Bronchus fibroblast of lung (primary cell): ENCODE measurements around the gene HAVCR1. TPM values are rescaled to one million over a fixed set of nuclear protein-coding genes. Genes with fewer than 3 reads are reported as not detected.

Source experiments
- total RNA-seq: library from RNA; depleted of rRNA; stranded (reverse); fragments of >200 nt; gene quantifications from 2 replicates; pipeline ENCODE4 v1.2.3, GENCODE V29; 2015

HAVCR1 gene
- not detected in 2 replicates for total RNA-seq

GRCh38 chr5:157059093-157059539 lies at the start of gene HAVCR1:
HAVCR1 (minus strand) TSS chr5:157059116; CDS start chr5:157057943, 1,173 bp downstream.

Other genes starting within 250 kb of the HAVCR1 start
- gene PPP1R2B, start 208.8 kb downstream of the HAVCR1 start, total RNA-seq: not detected in 2 replicates
- not detected in 2 replicates for gene TIMD4, start 95.9 kb downstream of the HAVCR1 start, total RNA-seq
- under 0.01 and 0.17 TPM in 2 replicates for gene HAVCR2, start 49.9 kb upstream of the HAVCR1 start, total RNA-seq
- gene MED7, start 83.7 kb upstream of the HAVCR1 start, total RNA-seq: 8.6 TPM in 2 replicates
- not detected in 2 replicates for gene GARIN3, start 107.1 kb upstream of the HAVCR1 start, total RNA-seq
- not detected in 2 replicates for gene ITK, start 121.7 kb upstream of the HAVCR1 start, total RNA-seq
- 6.7 and 10.3 TPM in 2 replicates for gene CYFIP2, start 207.0 kb upstream of the HAVCR1 start, total RNA-seq